T-helper 2 cell treated with Interferon-gamma antibody and Interleukin-4, amounts not matched to agents 5 μg/mL and 100 μg/mL, for 36 hours (primary cell): Measurements from ENCODE around the gene LHX1.

Source experiments
- DNase-seq: peaks from one replicate; pipeline ENCODE4 v3.0.0; 2021; ENCODE audit warnings: low spot score
- H3K27ac Mint-ChIP-seq: one replicate; pipeline ENCODE4 v1.8.0; 2021; ENCODE audit warnings: mild to moderate bottlenecking, mixed read lengths
- H3K27me3 Mint-ChIP-seq: one replicate; pipeline ENCODE4 v1.8.0; 2021; ENCODE audit warnings: low read depth, mixed read lengths
- H3K36me3 Mint-ChIP-seq: one replicate; pipeline ENCODE4 v1.8.0; 2021; ENCODE audit warnings: low read depth, mixed read lengths
- H3K4me1 Mint-ChIP-seq: one replicate; pipeline ENCODE4 v1.8.0; 2021; ENCODE audit warnings: low read depth, mixed read lengths
- H3K4me3 Mint-ChIP-seq: one replicate; pipeline ENCODE4 v1.8.0; 2022; ENCODE audit warnings: mild to moderate bottlenecking, moderate library complexity, mixed read lengths
- H3K9me3 Mint-ChIP-seq: one replicate; pipeline ENCODE4 v1.8.0; 2021; ENCODE audit warnings: mixed read lengths

The LHX1 gene

DNA sequence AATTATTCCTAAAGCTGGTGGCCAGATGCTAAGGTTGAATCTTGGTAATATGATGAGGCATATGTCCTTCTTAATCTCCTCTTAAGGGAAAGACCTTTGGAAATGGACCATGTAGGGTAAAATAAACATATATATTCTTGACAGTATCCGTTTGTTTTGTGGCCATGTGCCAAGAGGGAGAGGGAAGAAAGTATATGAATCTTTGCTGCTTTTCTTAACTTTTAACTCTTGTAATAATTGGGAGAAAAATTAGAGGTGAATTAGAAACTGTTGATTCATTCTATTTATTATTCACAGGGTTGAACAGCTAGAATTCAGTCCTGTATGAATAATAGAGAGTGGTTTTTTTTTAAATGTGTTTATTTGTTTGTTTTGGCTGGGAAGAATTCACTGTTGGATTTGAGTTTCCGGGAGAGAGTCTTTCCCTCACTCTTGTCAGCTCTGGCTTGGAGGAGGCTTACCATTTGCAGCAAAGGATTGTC, 43.0 kb downstream of the LHX1 start:
- Mint-ChIP-seq H3K36me3 (peaks cover 18% of the 10 kb centered on the region), H3K4me1 (peaks cover 10% of the 10 kb centered on the region), H3K9me3 (no peaks in the 10 kb centered on the region), H3K27ac (no peak overlapping the region), H3K27me3 (no peaks in the 10 kb centered on the region), H3K4me3 (no peak overlapping the region)
- no peak for DNase-seq

DNA sequence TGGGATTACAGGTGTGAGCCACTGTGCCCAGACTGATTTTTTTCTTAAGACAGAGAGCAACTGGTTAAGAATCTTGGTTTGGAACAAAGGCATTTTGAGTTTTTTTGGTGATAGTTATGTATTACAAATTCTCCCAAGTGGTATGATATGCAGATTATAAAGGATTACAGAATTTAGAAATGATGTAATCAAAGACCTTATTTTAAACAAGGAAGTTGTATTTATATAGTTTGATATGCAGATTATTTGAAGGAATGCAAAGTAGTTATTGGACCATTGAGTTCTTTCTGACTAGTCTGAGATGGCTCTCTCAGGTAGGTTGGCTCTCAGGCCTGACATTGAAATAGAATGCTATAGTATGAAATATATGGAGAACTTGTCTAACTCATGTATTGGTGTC, 46.3 kb downstream of the LHX1 start:
- peaks cover 9% of the 10 kb centered on the region for H3K4me1 Mint-ChIP-seq
- DNase-seq, result no peak
- no peaks in the 10 kb centered on the region for H3K27me3 Mint-ChIP-seq
- no peaks in the 10 kb centered on the region for H3K9me3 Mint-ChIP-seq
- H3K4me3 Mint-ChIP-seq, result no peak overlapping the region
- H3K36me3 Mint-ChIP-seq, result peaks cover 33% of the 10 kb centered on the region
- H3K27ac Mint-ChIP-seq, result no peak overlapping the region

DNA sequence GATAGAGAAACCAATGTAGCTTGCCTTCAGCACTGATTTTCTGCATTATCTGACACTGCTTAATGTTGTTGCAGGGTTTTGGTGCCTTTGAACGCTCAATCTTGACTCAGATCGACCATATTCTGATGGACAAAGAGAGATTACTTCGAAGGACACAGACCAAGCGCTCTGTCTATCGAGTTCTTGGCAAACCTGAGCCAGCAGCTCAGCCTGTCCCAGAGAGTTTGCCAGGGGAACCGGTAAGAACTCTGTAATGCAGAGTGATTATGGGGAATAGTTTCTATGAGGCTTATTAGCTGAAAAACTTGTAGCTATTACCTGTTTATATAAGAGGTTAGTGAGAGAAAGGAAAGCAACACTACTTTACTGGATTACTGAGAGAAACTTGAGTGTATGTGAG, 51.9 kb downstream of the LHX1 start:
- peaks cover 1% of the 10 kb centered on the region for H3K4me1 Mint-ChIP-seq
- H3K4me3 Mint-ChIP-seq, result no peak overlapping the region
- H3K27me3 Mint-ChIP-seq, result no peaks in the 10 kb centered on the region
- H3K9me3 Mint-ChIP-seq, result no peaks in the 10 kb centered on the region
- H3K27ac Mint-ChIP-seq, result no peak overlapping the region
- H3K36me3 Mint-ChIP-seq, result peaks cover 51% of the 10 kb centered on the region
- DNase-seq, result no peak

DNA sequence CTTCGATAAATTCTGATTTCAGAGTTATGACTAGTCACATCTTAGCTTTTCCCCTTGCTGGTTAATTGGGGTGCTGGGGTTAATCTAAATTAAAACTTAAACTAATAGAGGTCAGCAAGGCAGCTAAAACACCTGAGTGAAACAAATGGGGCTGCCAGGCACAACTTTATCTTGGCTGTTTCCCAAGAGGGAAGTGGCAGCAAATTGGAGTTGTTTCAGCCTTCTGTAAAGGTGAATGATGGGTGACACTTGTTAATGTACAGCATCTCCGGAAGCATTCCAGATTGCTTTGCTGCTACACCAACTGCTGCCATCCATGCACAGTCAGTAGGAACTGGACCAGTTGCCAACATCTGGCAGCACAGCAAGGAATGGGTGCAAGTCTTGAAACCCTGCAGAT, 55.4 kb downstream of the LHX1 start:
- H3K4me3 Mint-ChIP-seq, result no peak overlapping the region
- H3K27me3 Mint-ChIP-seq, result no peaks in the 10 kb centered on the region
- no peaks in the 10 kb centered on the region for H3K4me1 Mint-ChIP-seq
- peaks cover 66% of the 10 kb centered on the region for H3K36me3 Mint-ChIP-seq
- H3K9me3 Mint-ChIP-seq, result no peaks in the 10 kb centered on the region
- H3K27ac Mint-ChIP-seq, result no peak overlapping the region
- no peak for DNase-seq

DNA sequence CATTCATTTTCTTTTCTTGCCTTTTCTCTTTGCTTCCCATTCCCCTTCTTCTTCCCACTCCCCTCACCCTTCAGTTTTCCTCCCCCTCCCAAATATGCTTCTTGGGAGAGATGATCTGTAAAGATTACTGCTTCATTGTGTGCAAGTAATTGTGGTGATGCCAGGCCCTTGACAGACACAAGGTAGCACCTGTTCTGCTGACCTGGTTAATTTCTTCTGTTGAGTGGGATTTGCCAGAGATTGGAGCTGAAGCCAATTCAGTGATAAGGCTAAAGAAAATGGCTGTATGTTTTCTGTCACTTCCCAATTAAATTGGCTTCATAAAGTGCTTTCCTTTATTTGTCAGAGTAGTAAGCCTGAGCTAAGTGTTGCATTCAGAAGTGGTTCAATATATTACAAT, 56.0 kb downstream of the LHX1 start:
- H3K36me3 Mint-ChIP-seq, result peaks cover 70% of the 10 kb centered on the region

More for the DNA sequence above, 56.0 kb downstream of the LHX1 start:
- Mint-ChIP-seq H3K27me3 (no peaks in the 10 kb centered on the region), H3K4me1 (no peaks in the 10 kb centered on the region), H3K4me3 (no peak overlapping the region), H3K9me3 (no peaks in the 10 kb centered on the region), H3K27ac (no peak overlapping the region)
- DNase-seq, result no peak
